RPMI8226 (cell line): ENCODE data around the gene ACOT6.
"Not testable (repeated sequence)": the region's sequence is repeated elsewhere in the genome, so short reads cannot be mapped to it uniquely, and the experiment has no call there.

Source experiments
- DNase-seq: peaks from one replicate; pipeline ENCODE4 v3.0.0-alpha.2; 2015

ACOT6 gene

GRCh38 chr14:73655851-73656250, 43.5 kb downstream of the ACOT6 start:
- no peak for DNase-seq

GRCh38 chr14:73659202-73659601, 46.9 kb downstream of the ACOT6 start:
- DNase-seq, result not testable (repeated sequence)

GRCh38 chr14:73660511-73660910, 48.2 kb downstream of the ACOT6 start:
- DNase-seq, result no peak

GRCh38 chr14:73661872-73662271, 49.6 kb downstream of the ACOT6 start:
- DNase-seq, result no peak

GRCh38 chr14:73662487-73662943, 50.2 kb downstream of the ACOT6 start:
- no peak for DNase-seq

GRCh38 chr14:73663548-73664212, 51.4 kb downstream of the ACOT6 start:
- no peak for DNase-seq

GRCh38 chr14:73665130-73665529, 52.8 kb downstream of the ACOT6 start:
- DNase-seq, result no peak

GRCh38 chr14:73666583-73666982, 54.3 kb downstream of the ACOT6 start:
- no peak for DNase-seq

GRCh38 chr14:73667854-73668253, 55.5 kb downstream of the ACOT6 start:
- DNase-seq, result no peak
